DOHH2 (cell line): ENCODE data around the gene IL34.

ENCODE experiments used
- H3F3A ChIP-seq: fragments of 200-600 bp; sonication (generic), shearing (Covaris generic); 2 replicates; pipeline ENCODE4 v1.6.0; 2016; ENCODE audit warnings: antibody characterized with exemption, mild to moderate bottlenecking; ENCODE audit not compliant: control insufficient read depth, insufficient read depth
- H3K27ac ChIP-seq: fragments of 200-600 bp; sonication (generic); 2 replicates; pipeline ENCODE4 v1.5.1; 2014; ENCODE audit warnings: low read depth, mild to moderate bottlenecking, low read length, moderate library complexity
- H3K27me3 ChIP-seq: fragments of 200-600 bp; sonication (generic); 2 replicates; pipeline ENCODE4 v1.6.1; 2014; ENCODE audit warnings: mild to moderate bottlenecking, low read length, mixed read lengths; ENCODE audit not compliant: control insufficient read depth
- H3K36me3 ChIP-seq: fragments of 200-600 bp; sonication (generic); 2 replicates; pipeline ENCODE4 v1.6.1; 2014; ENCODE audit warnings: mild to moderate bottlenecking, low read length, moderate library complexity, mixed read lengths; ENCODE audit not compliant: control insufficient read depth
- H3K4me1 ChIP-seq: fragments of 200-600 bp; sonication (generic); 2 replicates; pipeline ENCODE4 v1.6.1; 2014; ENCODE audit warnings: mild to moderate bottlenecking, low read length, mixed read lengths; ENCODE audit not compliant: control insufficient read depth
- H3K4me2 ChIP-seq: fragments of 200-600 bp; sonication (generic); 2 replicates; pipeline ENCODE4 v1.6.0; 2014; ENCODE audit warnings: mild to moderate bottlenecking, low read length, moderate library complexity
- H3K4me3 ChIP-seq: fragments of 200-600 bp; sonication (generic); 2 replicates; pipeline ENCODE4 v1.5.1; 2014; ENCODE audit warnings: mild to moderate bottlenecking, low read length, mixed read lengths
- H3K79me2 ChIP-seq: fragments of 200-600 bp; sonication (generic); 2 replicates; pipeline ENCODE4 v1.6.1; 2014; ENCODE audit warnings: mild to moderate bottlenecking, low read length, mixed read lengths; ENCODE audit not compliant: control insufficient read depth
- H3K9me2 ChIP-seq: fragments of 200-600 bp; sonication (generic); replicated peaks from 2 replicates; pipeline ENCODE4 v1.6.1; 2014; ENCODE audit warnings: mild to moderate bottlenecking, low read length, mixed read lengths; ENCODE audit not compliant: control insufficient read depth
- H3K9me3 ChIP-seq: fragments of 200-600 bp; sonication (generic); 2 replicates; pipeline ENCODE4 v1.6.1; 2014; ENCODE audit warnings: antibody characterized with exemption, low read length, mixed read lengths; ENCODE audit not compliant: control insufficient read depth, insufficient read depth
- H4K20me1 ChIP-seq: fragments of 200-600 bp; sonication (generic); 2 replicates; pipeline ENCODE4 v1.6.0; 2014; ENCODE audit warnings: low read depth, mild to moderate bottlenecking, antibody characterized with exemption, low read length, moderate library complexity; ENCODE audit not compliant: control insufficient read depth, insufficient read depth
- CTCF ChIP-seq: fragments of 200-600 bp; sonication (generic); IDR thresholded peaks from one replicate; pipeline ENCODE4 v1.5.1; 2014; ENCODE audit warnings: antibody characterized with exemption, mild to moderate bottlenecking, low read depth, low read length; ENCODE audit not compliant: poor library complexity, severe bottlenecking
- EZH2phosphoT487 ChIP-seq: fragments of 200-600 bp; sonication (generic); IDR thresholded peaks from 2 replicates; pipeline ENCODE4 v1.6.1; 2017; ENCODE audit warnings: borderline replicate concordance, mild to moderate bottlenecking, antibody characterized with exemption, low read length, moderate library complexity, mixed read lengths

Gene IL34

GRCh38 chr16:70684146-70685060, 38.0 kb downstream of the IL34 start:
- H3K27me3 ChIP-seq, result no peaks in the 10 kb centered on the region
- no peak for TF ChIP-seq CTCF
- no peak for TF ChIP-seq EZH2phosphoT487
- no peaks in the 10 kb centered on the region for H3K36me3 ChIP-seq
- H3K27ac ChIP-seq, result no peak overlapping the region
- no peak overlapping the region for H3K4me2 ChIP-seq
- H4K20me1 ChIP-seq, result no peaks in the 10 kb centered on the region
- H3K9me3 ChIP-seq, result no peaks in the 10 kb centered on the region
- no peaks in the 10 kb centered on the region for H3F3A ChIP-seq
- H3K4me3 ChIP-seq, result no peak overlapping the region
- no peaks in the 10 kb centered on the region for H3K4me1 ChIP-seq
- H3K9me2 ChIP-seq, result no peaks in the 10 kb centered on the region
- H3K79me2 ChIP-seq, result no peaks in the 10 kb centered on the region

- no peaks in the 10 kb centered on the region for H3F3A ChIP-seq
- H3K27me3 ChIP-seq, result no peaks in the 10 kb centered on the region
- no peaks in the 10 kb centered on the region for H3K9me2 ChIP-seq
- 0 out of 2 replicates have a peak overlapping the region, but pooled peaks have one; percentile 16 for H3K4me2 ChIP-seq
- no peak overlapping the region for H3K27ac ChIP-seq
- H3K4me3 ChIP-seq, result no peak overlapping the region
- H3K79me2 ChIP-seq, result no peaks in the 10 kb centered on the region
- no peaks in the 10 kb centered on the region for H3K4me1 ChIP-seq
- H3K36me3 ChIP-seq, result no peaks in the 10 kb centered on the region
- no peaks in the 10 kb centered on the region for H3K9me3 ChIP-seq
- no peaks in the 10 kb centered on the region for H4K20me1 ChIP-seq
- TF ChIP-seq CTCF (no peak), EZH2phosphoT487 (no peak)
Measured at GRCh38 chr16:70685061-70685937, 38.9 kb downstream of the IL34 start.

- H4K20me1 ChIP-seq, result no peaks in the 10 kb centered on the region
- no peaks in the 10 kb centered on the region for H3F3A ChIP-seq
- no peaks in the 10 kb centered on the region for H3K79me2 ChIP-seq
- H3K4me2 ChIP-seq, result 0 out of 2 replicates have a peak within 1 kb of the TSS, but pooled peaks have one; percentile 16
- no peaks in the 10 kb centered on the region for H3K27me3 ChIP-seq
- H3K36me3 ChIP-seq, result no peaks in the 10 kb centered on the region
- no peak within 1 kb of the TSS for H3K27ac ChIP-seq
- no peak within 1 kb of the TSS for H3K4me3 ChIP-seq
- no peaks in the 10 kb centered on the region for H3K9me3 ChIP-seq
- no peaks in the 10 kb centered on the region for H3K9me2 ChIP-seq
- no peaks in the 10 kb centered on the region for H3K4me1 ChIP-seq
- TF ChIP-seq EZH2phosphoT487 (no peak), CTCF (no peak)
Measured at GRCh38 chr16:70685938-70686375, 39.6 kb downstream of the IL34 start, which contains the start of gene MTSS2. MTSS2 (minus strand) TSS chr16:70686053; CDS start chr16:70685791, 262 bp downstream.
